ENCODE measurements around the gene DUOXA2. TPM values are rescaled to one million over a fixed set of nuclear protein-coding genes. Genes with fewer than 3 reads are reported as not detected.

The DUOXA2 gene
- polyA plus RNA-seq, 1 donor (not counting 4 experiments of a cell fraction or from before 2014, with no cell fraction given) = not detected

DNA sequence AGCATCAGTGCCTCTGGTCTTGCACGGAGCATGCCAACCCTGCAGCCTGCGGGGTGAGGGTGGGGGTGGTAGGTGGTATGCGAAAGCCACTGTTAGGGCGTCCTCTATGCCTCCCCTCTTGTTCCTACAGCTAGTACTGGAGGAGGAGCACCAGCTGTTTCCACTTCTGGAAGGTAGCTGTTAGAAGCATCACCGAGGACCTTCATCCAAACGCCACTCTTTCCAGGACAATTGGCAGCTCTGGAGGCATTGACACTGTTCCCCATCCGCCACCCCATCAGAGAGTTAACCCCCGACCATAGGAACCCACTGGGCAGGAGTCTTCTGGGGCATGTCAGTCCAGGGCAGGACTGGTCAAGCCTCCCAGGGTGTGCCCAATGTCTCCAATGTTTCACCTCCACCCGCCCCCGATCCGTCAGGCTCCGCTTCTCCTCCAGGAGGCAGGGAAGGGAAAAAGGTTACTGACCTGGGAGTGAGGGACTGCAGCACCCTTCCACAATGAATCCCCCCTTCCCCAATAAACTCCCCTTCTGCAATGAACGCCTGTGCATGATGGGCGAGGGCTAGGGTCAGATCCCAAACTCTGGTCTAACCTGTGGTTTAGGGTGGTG, 641 bp upstream of the DUOXA2 start:
- FAIRE-seq (no peak), DNase-seq (ENCODE audit: low read depth, low spot score) (no peak)
- Histone ChIP-seq H2AFZ (ENCODE audit: control insufficient read depth, low read length) (no peak overlapping the region), H3K36me3 (ENCODE audit: control insufficient read depth in 2 of 2, extremely low read depth in 1 of 2, insufficient read depth in 2 of 2, low read length in 2 of 2) (no peaks in the 10 kb centered on the region), H3K27me3 (ENCODE audit: control insufficient read depth, extremely low read depth, insufficient read depth, low read length) (peaks cover 81% of the 10 kb centered on the region), H3K79me2 (ENCODE audit: control insufficient read depth, insufficient read depth, low read length) (no peaks in the 10 kb centered on the region), H3K4me2 (ENCODE audit: control insufficient read depth, extremely low read depth, insufficient read depth, low read depth, low read length) (peak overlapping the region; percentile 73), H3K9me3 (ENCODE audit: control insufficient read depth, low read depth, low read length) (no peaks in the 10 kb centered on the region), H3K4me3 (ENCODE audit: control insufficient read depth in 2 of 3, extremely low read depth in 1 of 3, insufficient read depth in 2 of 3, low read depth in 1 of 3, low read length in 3 of 3) (no peak overlapping the region), H4K20me1 (ENCODE audit: control insufficient read depth, extremely low read depth, insufficient read depth, low read length) (peaks cover 5% of the 10 kb centered on the region), H3K9ac (ENCODE audit: control insufficient read depth, extremely low read depth, insufficient read depth, low read length) (no peak overlapping the region), H3K4me1 (ENCODE audit: control insufficient read depth, extremely low read depth, insufficient read depth, low read length) (peaks cover 14% of the 10 kb centered on the region), H3K9me1 (ENCODE audit: control insufficient read depth, extremely low read depth, insufficient read depth, low read length) (no peaks in the 10 kb centered on the region), H3K27ac (ENCODE audit: control insufficient read depth, insufficient read depth, low read length) (no peak overlapping the region)
- dilution Hi-C loops (cut with MboI; ENCODE audit: extremely low pct_ligation_motif_present, low sequenced_read_pairs) = no loop called here
- TF ChIP-seq, protein P1, sequence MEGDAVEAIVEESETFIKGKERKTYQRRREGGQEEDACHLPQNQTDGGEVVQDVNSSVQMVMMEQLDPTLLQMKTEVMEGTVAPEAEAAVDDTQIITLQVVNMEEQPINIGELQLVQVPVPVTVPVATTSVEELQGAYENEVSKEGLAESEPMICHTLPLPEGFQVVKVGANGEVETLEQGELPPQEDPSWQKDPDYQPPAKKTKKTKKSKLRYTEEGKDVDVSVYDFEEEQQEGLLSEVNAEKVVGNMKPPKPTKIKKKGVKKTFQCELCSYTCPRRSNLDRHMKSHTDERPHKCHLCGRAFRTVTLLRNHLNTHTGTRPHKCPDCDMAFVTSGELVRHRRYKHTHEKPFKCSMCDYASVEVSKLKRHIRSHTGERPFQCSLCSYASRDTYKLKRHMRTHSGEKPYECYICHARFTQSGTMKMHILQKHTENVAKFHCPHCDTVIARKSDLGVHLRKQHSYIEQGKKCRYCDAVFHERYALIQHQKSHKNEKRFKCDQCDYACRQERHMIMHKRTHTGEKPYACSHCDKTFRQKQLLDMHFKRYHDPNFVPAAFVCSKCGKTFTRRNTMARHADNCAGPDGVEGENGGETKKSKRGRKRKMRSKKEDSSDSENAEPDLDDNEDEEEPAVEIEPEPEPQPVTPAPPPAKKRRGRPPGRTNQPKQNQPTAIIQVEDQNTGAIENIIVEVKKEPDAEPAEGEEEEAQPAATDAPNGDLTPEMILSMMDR (optimal IDR thresholded peaks at IDR 0.05 in 1 of 3, IDR thresholded peaks at IDR 0.05 in 1 of 3, conservative IDR thresholded peaks at IDR 0.05 in 1 of 3; ENCODE audit: extremely low read depth in 1 of 3, insufficient read depth in 2 of 3, low read length in 3 of 3) = no peak
- no peak for TF ChIP-seq EZH2 (IDR thresholded peaks at IDR 0.05; ENCODE audit: low read length)

DNA sequence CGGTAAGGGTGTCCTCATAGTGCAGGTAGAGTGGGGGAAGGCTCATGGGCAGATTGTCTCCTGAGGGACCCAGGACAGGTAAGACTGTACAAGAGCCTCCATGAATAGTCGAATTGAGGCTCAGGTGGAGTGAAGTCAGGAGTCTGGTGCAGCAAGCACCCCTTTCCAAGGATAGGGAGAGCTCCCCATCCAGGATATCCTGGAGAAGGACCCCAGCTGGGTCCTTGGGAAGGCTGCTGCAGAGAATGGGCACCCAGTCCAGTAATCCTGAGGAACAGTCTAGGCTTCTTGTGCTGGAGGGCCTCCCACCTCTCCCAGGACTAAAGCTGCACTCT, 592 bp downstream of the DUOXA2 start:
- no peaks in the 10 kb centered on the region for H3K36me3 ChIP-seq (ENCODE audit: control insufficient read depth in 2 of 2, extremely low read depth in 1 of 2, insufficient read depth in 2 of 2, low read length in 2 of 2)
- no peak overlapping the region for H3K9ac ChIP-seq (ENCODE audit: control insufficient read depth, extremely low read depth, insufficient read depth, low read length)
- no peak for FAIRE-seq
- H4K20me1 ChIP-seq (ENCODE audit: control insufficient read depth, extremely low read depth, insufficient read depth, low read length) = peaks cover 5% of the 10 kb centered on the region
- H3K79me2 ChIP-seq (ENCODE audit: control insufficient read depth, insufficient read depth, low read length) = no peaks in the 10 kb centered on the region
- H3K27me3 ChIP-seq (ENCODE audit: control insufficient read depth, extremely low read depth, insufficient read depth, low read length) = peaks cover 75% of the 10 kb centered on the region
- no peak overlapping the region for H3K4me3 ChIP-seq (ENCODE audit: control insufficient read depth in 2 of 3, extremely low read depth in 1 of 3, insufficient read depth in 2 of 3, low read depth in 1 of 3, low read length in 3 of 3)
- H3K9me3 ChIP-seq (ENCODE audit: control insufficient read depth, low read depth, low read length) = no peaks in the 10 kb centered on the region
- H3K27ac ChIP-seq (ENCODE audit: control insufficient read depth, insufficient read depth, low read length) = no peak overlapping the region
- DNase-seq (ENCODE audit: low read depth, low spot score) = no peak
- no peak overlapping the region for H3K4me2 ChIP-seq (ENCODE audit: control insufficient read depth, extremely low read depth, insufficient read depth, low read depth, low read length)
- dilution Hi-C loops (cut with MboI; ENCODE audit: extremely low pct_ligation_motif_present, low sequenced_read_pairs) = no loop called here
- TF ChIP-seq, protein P1 (optimal IDR thresholded peaks at IDR 0.05 in 1 of 3, IDR thresholded peaks at IDR 0.05 in 1 of 3, conservative IDR thresholded peaks at IDR 0.05 in 1 of 3; ENCODE audit: extremely low read depth in 1 of 3, insufficient read depth in 2 of 3, low read length in 3 of 3) = no peak
- TF ChIP-seq EZH2 (IDR thresholded peaks at IDR 0.05; ENCODE audit: low read length) = peak; percentile 59
- no peaks in the 10 kb centered on the region for H3K9me1 ChIP-seq (ENCODE audit: control insufficient read depth, extremely low read depth, insufficient read depth, low read length)
- H2AFZ ChIP-seq (ENCODE audit: control insufficient read depth, low read length) = no peak overlapping the region
- H3K4me1 ChIP-seq (ENCODE audit: control insufficient read depth, extremely low read depth, insufficient read depth, low read length) = peaks cover 14% of the 10 kb centered on the region

All from keratinocyte (primary cell).